Measurements from ENCODE around the gene PATZ1.
"Not testable (repeated sequence)": the region's sequence is repeated elsewhere in the genome, so short reads cannot be mapped to it uniquely, and the experiment has no call there.

The PATZ1 gene

GRCh38 chr22:31327806-31328543 is 18.2 kb downstream of the PATZ1 start:
- Histone ChIP-seq H3K4me3 (ENCODE audit: low read length) (no peak overlapping the region), H3K9me3 (ENCODE audit: control insufficient read depth, low read length) (no peaks in the 10 kb centered on the region), H3K27me3 (ENCODE audit: control insufficient read depth, insufficient read depth, low read length) (no peaks in the 10 kb centered on the region), H3K9ac (ENCODE audit: low read length) (no peak overlapping the region), H3K36me3 (ENCODE audit: control insufficient read depth, insufficient read depth, low read length) (peaks cover 10% of the 10 kb centered on the region), H3K4me1 (ENCODE audit: control insufficient read depth, insufficient read depth, low read length) (peaks cover 3% of the 10 kb centered on the region)

- Histone ChIP-seq H3K9me3 (ENCODE audit: control insufficient read depth, low read length) (no peaks in the 10 kb centered on the region), H3K36me3 (ENCODE audit: control insufficient read depth, insufficient read depth, low read length) (peaks cover 10% of the 10 kb centered on the region), H3K27me3 (ENCODE audit: control insufficient read depth, insufficient read depth, low read length) (no peaks in the 10 kb centered on the region), H3K4me1 (ENCODE audit: control insufficient read depth, insufficient read depth, low read length) (peaks cover 7% of the 10 kb centered on the region), H3K4me3 (ENCODE audit: low read length) (no peak overlapping the region), H3K9ac (ENCODE audit: low read length) (no peak overlapping the region)
Observed at GRCh38 chr22:31326877-31327276, 19.3 kb downstream of the PATZ1 start.

GRCh38 chr22:31323578-31324550 is 22.3 kb downstream of the PATZ1 start:
- H3K9me3 ChIP-seq (ENCODE audit: control insufficient read depth, low read length), result no peaks in the 10 kb centered on the region
- H3K36me3 ChIP-seq (ENCODE audit: control insufficient read depth, insufficient read depth, low read length), result peaks cover 9% of the 10 kb centered on the region
- no peak overlapping the region for H3K4me3 ChIP-seq (ENCODE audit: low read length)
- no peak overlapping the region for H3K9ac ChIP-seq (ENCODE audit: low read length)
- no peaks in the 10 kb centered on the region for H3K27me3 ChIP-seq (ENCODE audit: control insufficient read depth, insufficient read depth, low read length)
- H3K4me1 ChIP-seq (ENCODE audit: control insufficient read depth, insufficient read depth, low read length), result peaks cover 7% of the 10 kb centered on the region

DNA sequence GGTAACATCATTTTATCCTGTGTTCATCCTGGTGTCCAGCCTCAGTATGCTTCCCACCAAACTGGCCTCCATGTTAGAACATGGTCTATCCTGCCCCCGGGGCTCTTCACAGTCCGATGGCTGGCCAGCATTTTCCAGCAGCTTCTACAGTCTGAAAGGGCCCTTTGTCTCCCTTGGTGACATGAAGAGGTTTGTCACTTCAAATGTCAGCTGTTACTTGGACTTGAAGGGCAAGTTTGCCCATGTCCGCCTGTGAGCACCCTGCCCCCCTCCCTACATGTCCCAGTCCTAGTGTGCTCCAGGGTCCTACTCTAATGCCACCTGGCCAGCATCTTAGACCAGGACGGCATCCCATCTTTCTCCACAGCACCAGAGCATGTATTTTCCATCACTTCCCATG is 24.7 kb downstream of the PATZ1 start:
- Histone ChIP-seq H3K4me3 (ENCODE audit: low read length) (no peak overlapping the region), H3K4me1 (ENCODE audit: control insufficient read depth, insufficient read depth, low read length) (peaks cover 7% of the 10 kb centered on the region), H3K36me3 (ENCODE audit: control insufficient read depth, insufficient read depth, low read length) (no peaks in the 10 kb centered on the region), H3K9me3 (ENCODE audit: control insufficient read depth, low read length) (no peaks in the 10 kb centered on the region), H3K9ac (ENCODE audit: low read length) (no peak overlapping the region), H3K27me3 (ENCODE audit: control insufficient read depth, insufficient read depth, low read length) (no peaks in the 10 kb centered on the region)

DNA sequence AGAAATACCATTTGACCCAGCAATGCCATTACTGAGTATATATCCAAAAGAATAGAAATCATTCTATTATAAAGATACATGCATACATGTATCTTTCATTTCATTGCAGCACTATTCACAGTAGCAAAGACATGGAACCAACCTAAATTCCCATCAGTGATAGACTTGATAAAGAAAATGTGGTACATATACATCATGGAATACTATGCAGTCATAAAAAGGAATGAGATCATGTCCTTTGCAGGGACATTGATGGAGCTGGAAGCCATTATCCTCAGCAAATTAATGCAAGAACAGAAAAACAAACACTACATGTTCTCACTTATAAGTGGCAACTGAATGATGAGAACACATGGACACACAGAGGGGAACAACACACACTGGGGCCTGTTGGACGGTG is 31.9 kb downstream of the PATZ1 start:
- not testable (repeated sequence) for H3K4me3 ChIP-seq (ENCODE audit: low read length); H3K4me1 ChIP-seq (ENCODE audit: control insufficient read depth, insufficient read depth, low read length); H3K9ac ChIP-seq (ENCODE audit: low read length); H3K9me3 ChIP-seq (ENCODE audit: control insufficient read depth, low read length); H3K36me3 ChIP-seq (ENCODE audit: control insufficient read depth, insufficient read depth, low read length); H3K27me3 ChIP-seq (ENCODE audit: control insufficient read depth, insufficient read depth, low read length)

GRCh38 chr22:31313366-31314147 is 32.6 kb downstream of the PATZ1 start:
- no peaks in the 10 kb centered on the region for H3K36me3 ChIP-seq (ENCODE audit: control insufficient read depth, insufficient read depth, low read length)
- H3K4me3 ChIP-seq (ENCODE audit: low read length), result no peak overlapping the region
- peaks cover 5% of the 10 kb centered on the region for H3K4me1 ChIP-seq (ENCODE audit: control insufficient read depth, insufficient read depth, low read length)
- no peaks in the 10 kb centered on the region for H3K9me3 ChIP-seq (ENCODE audit: control insufficient read depth, low read length)
- no peaks in the 10 kb centered on the region for H3K27me3 ChIP-seq (ENCODE audit: control insufficient read depth, insufficient read depth, low read length)
- H3K9ac ChIP-seq (ENCODE audit: low read length), result peak overlapping the region; percentile 30

DNA sequence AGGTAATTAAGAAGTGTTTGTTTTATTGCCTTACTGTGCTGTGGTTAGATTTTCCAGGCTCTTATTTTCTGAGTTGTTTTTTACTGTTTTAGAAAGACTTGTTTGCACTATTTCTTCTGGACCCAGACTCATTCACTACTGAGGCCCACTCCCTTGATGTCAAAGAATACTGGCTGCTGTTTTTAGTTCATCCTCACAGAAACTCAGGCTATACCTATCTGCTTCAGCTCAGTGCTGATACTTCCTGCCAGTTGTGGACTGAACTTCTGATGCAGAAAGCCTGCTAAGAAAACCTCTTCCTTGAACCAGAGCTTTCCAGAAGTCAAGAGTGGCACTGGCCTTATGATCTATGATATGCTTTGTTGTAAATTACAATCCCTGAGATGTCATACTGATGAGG is 38.0 kb downstream of the PATZ1 start:
- no peak overlapping the region for H3K9ac ChIP-seq (ENCODE audit: low read length)
- no peaks in the 10 kb centered on the region for H3K9me3 ChIP-seq (ENCODE audit: control insufficient read depth, low read length)
- no peaks in the 10 kb centered on the region for H3K4me1 ChIP-seq (ENCODE audit: control insufficient read depth, insufficient read depth, low read length)
- H3K4me3 ChIP-seq (ENCODE audit: low read length), result no peak overlapping the region
- no peaks in the 10 kb centered on the region for H3K36me3 ChIP-seq (ENCODE audit: control insufficient read depth, insufficient read depth, low read length)
- no peaks in the 10 kb centered on the region for H3K27me3 ChIP-seq (ENCODE audit: control insufficient read depth, insufficient read depth, low read length)

GRCh38 chr22:31305194-31305593 is 41.0 kb downstream of the PATZ1 start:
- H3K4me1 ChIP-seq (ENCODE audit: control insufficient read depth, insufficient read depth, low read length), result no peaks in the 10 kb centered on the region
- no peak overlapping the region for H3K4me3 ChIP-seq (ENCODE audit: low read length)
- H3K9ac ChIP-seq (ENCODE audit: low read length), result no peak overlapping the region
- H3K9me3 ChIP-seq (ENCODE audit: control insufficient read depth, low read length), result no peaks in the 10 kb centered on the region
- H3K36me3 ChIP-seq (ENCODE audit: control insufficient read depth, insufficient read depth, low read length), result no peaks in the 10 kb centered on the region
- no peaks in the 10 kb centered on the region for H3K27me3 ChIP-seq (ENCODE audit: control insufficient read depth, insufficient read depth, low read length)

- Histone ChIP-seq H3K9ac (ENCODE audit: low read length) (no peak overlapping the region), H3K4me1 (ENCODE audit: control insufficient read depth, insufficient read depth, low read length) (no peaks in the 10 kb centered on the region)
Observed at GRCh38 chr22:31302537-31302936, 43.6 kb downstream of the PATZ1 start.

DNA sequence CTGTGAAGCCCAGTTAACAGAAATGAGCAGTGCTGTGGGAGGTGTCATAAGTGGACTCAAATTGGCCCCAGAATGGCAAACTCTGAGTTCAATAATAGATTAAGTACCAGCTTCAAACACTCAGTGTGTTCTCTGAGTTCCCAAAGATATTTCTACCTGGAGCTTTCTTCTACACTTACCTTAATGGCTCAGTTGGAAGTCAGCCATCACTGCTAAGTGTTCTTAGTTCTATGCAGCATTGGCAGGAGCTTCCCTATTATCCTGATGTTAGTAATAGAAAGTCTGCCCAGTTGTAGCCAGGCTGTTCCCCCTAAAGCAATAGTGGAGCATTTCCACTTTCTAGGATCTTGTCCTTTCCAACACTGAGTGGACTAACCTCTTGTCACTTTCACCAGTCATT is 44.1 kb downstream of the PATZ1 start:
- no peaks in the 10 kb centered on the region for H3K4me1 ChIP-seq (ENCODE audit: control insufficient read depth, insufficient read depth, low read length)
- no peaks in the 10 kb centered on the region for H3K9me3 ChIP-seq (ENCODE audit: control insufficient read depth, low read length)
- H3K36me3 ChIP-seq (ENCODE audit: control insufficient read depth, insufficient read depth, low read length), result no peaks in the 10 kb centered on the region
- H3K27me3 ChIP-seq (ENCODE audit: control insufficient read depth, insufficient read depth, low read length), result no peaks in the 10 kb centered on the region
- H3K9ac ChIP-seq (ENCODE audit: low read length), result no peak overlapping the region
- no peak overlapping the region for H3K4me3 ChIP-seq (ENCODE audit: low read length)

More at GRCh38 chr22:31302537-31302936, 43.6 kb downstream of the PATZ1 start:
- Histone ChIP-seq H3K4me3 (ENCODE audit: low read length) (no peak overlapping the region), H3K9me3 (ENCODE audit: control insufficient read depth, low read length) (no peaks in the 10 kb centered on the region), H3K27me3 (ENCODE audit: control insufficient read depth, insufficient read depth, low read length) (no peaks in the 10 kb centered on the region), H3K36me3 (ENCODE audit: control insufficient read depth, insufficient read depth, low read length) (no peaks in the 10 kb centered on the region)

DNA sequence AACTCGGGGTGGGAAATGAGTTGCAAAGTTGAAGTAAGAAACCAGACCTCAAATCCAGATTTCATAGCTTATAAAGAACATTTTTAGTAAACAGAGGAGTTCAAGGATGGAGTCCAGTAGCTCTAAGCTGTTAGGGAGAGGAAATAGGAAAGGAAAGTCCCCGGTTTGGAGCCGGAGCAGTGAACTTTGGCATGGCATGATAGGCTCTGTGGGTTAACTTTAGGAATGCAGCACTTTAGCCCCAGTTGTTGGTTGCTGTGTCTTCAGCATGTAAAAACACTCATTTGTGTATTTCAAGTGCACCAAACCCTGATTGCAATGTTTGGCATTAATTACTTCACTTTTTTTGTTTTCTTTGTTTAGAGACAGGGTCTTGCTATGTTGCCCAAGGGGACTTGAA is 45.2 kb downstream of the PATZ1 start:
- Histone ChIP-seq H3K9ac (ENCODE audit: low read length) (no peak overlapping the region), H3K4me1 (ENCODE audit: control insufficient read depth, insufficient read depth, low read length) (peaks cover 7% of the 10 kb centered on the region), H3K9me3 (ENCODE audit: control insufficient read depth, low read length) (no peaks in the 10 kb centered on the region), H3K27me3 (ENCODE audit: control insufficient read depth, insufficient read depth, low read length) (no peaks in the 10 kb centered on the region), H3K4me3 (ENCODE audit: low read length) (no peak overlapping the region), H3K36me3 (ENCODE audit: control insufficient read depth, insufficient read depth, low read length) (no peaks in the 10 kb centered on the region)
